NB4 (cell line): ENCODE data around the gene SRP68.

Experiments
- DNase-seq: peaks from one replicate; pipeline ENCODE4 v3.0.0; 2010; ENCODE audit warnings: low read depth
- H3K4me3 ChIP-seq: one replicate; pipeline ENCODE4 v1.5.1; 2011; ENCODE audit warnings: mild to moderate bottlenecking, low read depth, low read length, moderate library complexity
- MYC ChIP-seq: IDR thresholded peaks from 2 replicates; pipeline ENCODE4 v1.6.1; 2011; ENCODE audit warnings: low read depth, low read length
- POLR2A ChIP-seq: IDR thresholded peaks from 2 replicates; pipeline ENCODE4 v1.6.1; 2011; ENCODE audit warnings: mild to moderate bottlenecking; ENCODE audit not compliant: insufficient read length; ENCODE audit errors: extremely low read depth
- TF ChIP-seq, protein P1 (sequence below): IDR thresholded peaks from one replicate; pipeline ENCODE4 v1.5.1; 2012; ENCODE audit warnings: low read depth, low read length
- TF ChIP-seq, protein P2 (sequence below): IDR thresholded peaks from 2 replicates; pipeline ENCODE4 v1.6.1; 2011; ENCODE audit warnings: low read depth, low read length

SRP68 gene

DNA sequence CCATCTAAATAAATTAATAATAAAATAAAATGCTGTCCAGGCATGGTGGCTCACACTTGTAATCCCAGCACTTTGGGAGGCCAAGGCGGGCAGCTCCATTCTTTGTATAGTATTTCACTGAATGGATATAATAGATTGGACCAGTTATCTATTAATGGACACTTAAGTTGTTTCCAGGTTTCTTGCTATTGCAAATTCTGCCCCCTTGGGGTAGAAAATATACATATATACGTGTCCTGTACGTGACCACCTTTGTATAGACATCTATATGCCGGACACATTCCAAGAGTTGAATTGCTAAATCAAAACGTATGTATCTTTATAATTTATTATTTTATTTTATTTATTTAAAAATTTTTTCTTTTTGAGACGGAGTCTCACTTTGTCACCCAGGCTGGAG, 35.2 kb upstream of the SRP68 start:
- TF ChIP-seq, protein P1, sequence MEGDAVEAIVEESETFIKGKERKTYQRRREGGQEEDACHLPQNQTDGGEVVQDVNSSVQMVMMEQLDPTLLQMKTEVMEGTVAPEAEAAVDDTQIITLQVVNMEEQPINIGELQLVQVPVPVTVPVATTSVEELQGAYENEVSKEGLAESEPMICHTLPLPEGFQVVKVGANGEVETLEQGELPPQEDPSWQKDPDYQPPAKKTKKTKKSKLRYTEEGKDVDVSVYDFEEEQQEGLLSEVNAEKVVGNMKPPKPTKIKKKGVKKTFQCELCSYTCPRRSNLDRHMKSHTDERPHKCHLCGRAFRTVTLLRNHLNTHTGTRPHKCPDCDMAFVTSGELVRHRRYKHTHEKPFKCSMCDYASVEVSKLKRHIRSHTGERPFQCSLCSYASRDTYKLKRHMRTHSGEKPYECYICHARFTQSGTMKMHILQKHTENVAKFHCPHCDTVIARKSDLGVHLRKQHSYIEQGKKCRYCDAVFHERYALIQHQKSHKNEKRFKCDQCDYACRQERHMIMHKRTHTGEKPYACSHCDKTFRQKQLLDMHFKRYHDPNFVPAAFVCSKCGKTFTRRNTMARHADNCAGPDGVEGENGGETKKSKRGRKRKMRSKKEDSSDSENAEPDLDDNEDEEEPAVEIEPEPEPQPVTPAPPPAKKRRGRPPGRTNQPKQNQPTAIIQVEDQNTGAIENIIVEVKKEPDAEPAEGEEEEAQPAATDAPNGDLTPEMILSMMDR: peak; percentile 30
- no peak for TF ChIP-seq MYC
- DNase-seq: peak; percentile 59
- H3K4me3 ChIP-seq: no peak overlapping the region

DNA sequence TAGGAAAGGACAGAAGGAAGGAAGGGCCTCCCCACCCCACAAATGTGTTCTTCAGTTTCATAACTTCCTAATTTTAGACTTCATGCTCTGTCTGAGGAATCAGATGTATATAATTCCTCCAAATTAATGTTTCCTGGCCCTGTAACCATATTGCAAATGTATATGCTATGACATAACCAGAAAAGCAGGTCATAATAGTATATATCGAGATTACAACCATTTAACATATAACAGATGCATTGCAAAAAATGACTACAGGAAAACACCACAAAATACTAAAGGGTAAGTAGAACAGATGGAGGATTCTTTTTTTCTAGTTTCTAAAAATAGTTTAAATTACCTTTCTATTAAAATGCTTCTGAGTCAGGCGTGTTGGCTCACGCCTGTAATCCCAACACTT, 34.4 kb upstream of the SRP68 start:
- H3K4me3 ChIP-seq: no peak overlapping the region
- no peak for DNase-seq
- TF ChIP-seq, protein P2, sequence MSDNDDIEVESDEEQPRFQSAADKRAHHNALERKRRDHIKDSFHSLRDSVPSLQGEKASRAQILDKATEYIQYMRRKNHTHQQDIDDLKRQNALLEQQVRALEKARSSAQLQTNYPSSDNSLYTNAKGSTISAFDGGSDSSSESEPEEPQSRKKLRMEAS: no peak
- TF ChIP-seq, protein P1: no peak
- TF ChIP-seq POLR2A (no peak), MYC (no peak)

DNA sequence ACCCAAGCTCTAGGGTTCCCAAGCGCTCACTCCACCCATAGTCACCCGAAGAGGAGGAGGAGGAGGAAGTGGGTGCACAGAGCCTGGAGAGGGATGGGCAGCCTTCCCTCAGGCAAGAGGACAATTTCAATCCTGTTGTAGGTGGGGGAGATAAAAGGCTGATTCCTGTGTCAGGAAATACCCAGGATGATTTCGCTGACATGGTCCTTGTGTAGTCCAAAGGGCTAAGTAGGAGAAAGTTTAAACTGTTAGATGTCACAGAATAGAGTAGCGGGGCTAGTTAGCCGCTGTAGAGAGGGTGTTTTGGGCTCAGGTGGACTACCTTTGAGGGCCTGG, 32.5 kb upstream of the SRP68 start:
- TF ChIP-seq, protein P1: no peak
- TF ChIP-seq MYC (no peak), POLR2A (no peak)
- TF ChIP-seq, protein P2: no peak
- peak; percentile 42 for DNase-seq
- peak overlapping the region; percentile 86 for H3K4me3 ChIP-seq

DNA sequence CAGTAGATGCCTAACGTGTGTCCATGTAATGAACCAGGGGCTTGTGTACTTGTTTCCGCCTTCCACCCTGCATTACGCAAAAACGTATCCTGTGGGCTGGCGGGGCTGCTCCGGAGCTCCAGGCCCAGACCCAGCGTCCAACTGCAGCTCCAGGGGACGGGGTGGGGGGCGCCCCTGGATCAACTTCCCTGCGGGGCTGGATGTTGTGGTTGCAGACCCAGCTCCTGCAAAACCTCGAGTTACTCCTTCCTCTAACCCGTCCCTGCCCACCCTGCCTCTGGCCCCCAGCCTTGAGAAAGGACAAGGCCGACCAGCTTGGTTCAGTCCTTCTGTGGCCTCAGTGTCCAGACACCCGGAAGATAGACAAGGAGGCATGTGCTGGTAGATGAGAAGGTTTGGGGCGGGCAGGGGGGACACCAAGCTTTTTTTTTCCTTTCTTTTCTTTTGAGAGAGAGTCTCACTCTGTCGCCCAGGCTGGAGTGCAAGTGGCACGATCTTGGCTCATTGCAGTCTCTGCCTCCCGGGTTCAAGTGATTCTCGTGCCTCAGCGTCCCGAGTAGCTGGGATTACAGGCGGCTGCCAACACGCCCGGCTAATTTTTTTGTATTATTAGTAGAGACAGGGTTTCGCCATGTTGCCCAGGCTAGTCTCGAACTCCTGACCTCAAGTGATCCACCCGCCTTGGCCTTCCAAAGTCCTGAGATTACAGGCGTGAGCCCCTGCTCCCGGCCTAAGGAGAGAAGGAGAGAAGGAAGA, 32.0 kb upstream of the SRP68 start:
- TF ChIP-seq MYC (no peak), POLR2A (no peak)
- H3K4me3 ChIP-seq: peak overlapping the region; percentile 86
- peak; percentile 89 for DNase-seq

DNA sequence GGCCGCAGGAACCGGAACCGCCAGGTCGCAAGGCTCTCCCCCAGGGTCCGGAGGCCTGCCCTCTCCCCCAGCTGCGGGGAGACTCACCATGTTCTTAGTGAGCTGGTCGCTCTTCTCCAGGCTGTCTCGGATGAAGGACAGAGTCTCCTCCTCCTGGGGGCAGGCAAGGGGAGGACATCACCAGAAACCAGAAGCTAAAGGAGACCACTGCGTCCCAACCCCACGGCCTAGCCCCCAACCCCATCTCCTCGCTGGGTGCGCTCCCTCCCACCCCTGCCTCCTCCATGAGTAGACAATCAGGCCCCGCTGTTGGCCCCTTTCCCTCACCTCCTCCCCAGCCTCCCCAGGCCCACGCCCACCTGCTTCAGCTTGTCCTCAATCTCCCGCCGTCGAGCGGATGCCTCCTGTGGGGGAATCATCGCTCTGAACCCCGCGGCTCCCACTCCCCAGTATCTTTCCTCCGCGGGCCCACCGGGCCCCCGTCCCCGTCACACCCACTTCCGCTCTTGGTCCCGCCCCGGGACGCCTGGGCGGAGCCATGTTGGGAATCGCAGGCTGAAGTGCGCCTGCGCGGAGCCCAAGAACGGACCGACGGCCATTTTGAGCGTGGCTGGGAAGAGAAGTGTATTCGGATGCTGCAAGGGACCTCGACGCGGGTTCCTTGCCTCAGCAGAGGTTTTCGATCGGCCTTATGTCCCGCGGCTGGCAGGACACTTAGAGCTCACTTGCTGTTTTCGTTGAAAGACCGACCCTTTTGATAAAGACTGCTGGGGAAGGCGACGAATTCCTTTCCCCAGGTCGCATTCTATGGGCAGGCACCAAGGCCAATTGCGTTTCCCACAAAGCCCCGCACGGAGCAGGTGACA, 31.2 kb upstream of the SRP68 start, which contains the start of gene EXOC7:
Gene EXOC7 (minus strand): TSS at position 514 of the 866 bp plus-strand sequence. CDS start 95 bp downstream, at position 419.
- peak; percentile 93 for DNase-seq
- TF ChIP-seq MYC (peak; percentile 73), POLR2A (peak; percentile 98)
- TF ChIP-seq, protein P2: peak; percentile 53
- TF ChIP-seq, protein P1: no peak
- peak within 1 kb of the TSS; percentile 86 for H3K4me3 ChIP-seq

DNA sequence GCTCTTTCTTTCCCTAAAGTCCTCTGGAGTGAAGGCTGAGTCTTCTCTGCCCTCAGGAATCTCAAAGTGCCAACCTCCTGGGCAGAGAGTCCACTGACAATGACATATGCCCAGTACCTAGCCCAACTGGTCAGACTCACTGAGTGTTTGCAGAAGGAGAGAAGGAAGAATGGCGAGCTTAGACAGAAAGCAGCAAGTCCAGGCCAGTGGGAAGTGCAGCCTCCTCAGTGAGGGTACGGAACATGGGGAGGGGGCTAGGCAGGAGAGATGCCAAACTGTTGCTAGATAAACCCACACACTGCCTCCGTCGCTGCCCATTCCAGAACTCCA, 30.6 kb upstream of the SRP68 start:
- DNase-seq: no peak
- TF ChIP-seq, protein P1: no peak
- TF ChIP-seq, protein P2: no peak
- peak overlapping the region; percentile 86 for H3K4me3 ChIP-seq
